OCI-LY7 (cell line): ENCODE results near the gene ZNF438.

Source experiments
- EZH2phosphoT487 ChIP-seq: fragments of 200-600 bp; sonication (generic); IDR thresholded peaks from 2 replicates; pipeline ENCODE4 v1.6.1; 2018; ENCODE audit warnings: low read depth, borderline replicate concordance, mild to moderate bottlenecking, mixed run types, antibody characterized with exemption, low read length, moderate library complexity, mixed read lengths
- TF ChIP-seq, protein P1 (sequence below): fragments of 200-600 bp; sonication (generic); conservative IDR thresholded peaks from 2 replicates; pipeline ENCODE4 v1.5.1; 2014; ENCODE audit warnings: mild to moderate bottlenecking, antibody characterized with exemption, low read length, moderate library complexity, mixed read lengths

DNA sequence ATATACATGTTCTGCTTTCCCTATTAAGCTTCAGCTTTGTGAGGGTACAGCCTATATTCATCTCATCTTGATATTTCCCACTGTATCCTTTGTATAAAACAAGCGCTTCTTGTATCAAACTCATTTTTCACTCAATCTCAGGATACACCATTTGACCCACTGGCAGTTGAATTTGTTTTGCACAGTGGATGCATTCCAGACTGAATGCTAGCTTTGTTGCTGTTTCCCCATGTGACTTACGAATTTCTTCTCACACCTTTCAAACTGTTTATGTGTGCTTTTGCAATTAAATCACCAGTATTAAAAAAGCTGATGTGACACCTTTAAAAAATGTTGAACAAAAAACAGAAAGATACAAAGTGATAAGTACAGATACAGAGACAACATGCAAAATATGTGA lies 180.9 kb downstream of the ZNF438 start:
- TF ChIP-seq, protein P1, sequence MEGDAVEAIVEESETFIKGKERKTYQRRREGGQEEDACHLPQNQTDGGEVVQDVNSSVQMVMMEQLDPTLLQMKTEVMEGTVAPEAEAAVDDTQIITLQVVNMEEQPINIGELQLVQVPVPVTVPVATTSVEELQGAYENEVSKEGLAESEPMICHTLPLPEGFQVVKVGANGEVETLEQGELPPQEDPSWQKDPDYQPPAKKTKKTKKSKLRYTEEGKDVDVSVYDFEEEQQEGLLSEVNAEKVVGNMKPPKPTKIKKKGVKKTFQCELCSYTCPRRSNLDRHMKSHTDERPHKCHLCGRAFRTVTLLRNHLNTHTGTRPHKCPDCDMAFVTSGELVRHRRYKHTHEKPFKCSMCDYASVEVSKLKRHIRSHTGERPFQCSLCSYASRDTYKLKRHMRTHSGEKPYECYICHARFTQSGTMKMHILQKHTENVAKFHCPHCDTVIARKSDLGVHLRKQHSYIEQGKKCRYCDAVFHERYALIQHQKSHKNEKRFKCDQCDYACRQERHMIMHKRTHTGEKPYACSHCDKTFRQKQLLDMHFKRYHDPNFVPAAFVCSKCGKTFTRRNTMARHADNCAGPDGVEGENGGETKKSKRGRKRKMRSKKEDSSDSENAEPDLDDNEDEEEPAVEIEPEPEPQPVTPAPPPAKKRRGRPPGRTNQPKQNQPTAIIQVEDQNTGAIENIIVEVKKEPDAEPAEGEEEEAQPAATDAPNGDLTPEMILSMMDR = no peak
- no peak for TF ChIP-seq EZH2phosphoT487
